Measurements from ENCODE around the gene TMEM170B. TPM values are rescaled to one million over a fixed set of nuclear protein-coding genes. Genes with fewer than 3 reads are reported as not detected.

Gene TMEM170B
- total and polyA plus RNA-seq, 2 of the 8 experiments (the other 6 are each of a cell fraction or from before 2014, with no cell fraction given) = 0.80 to 4.3 TPM

DNA sequence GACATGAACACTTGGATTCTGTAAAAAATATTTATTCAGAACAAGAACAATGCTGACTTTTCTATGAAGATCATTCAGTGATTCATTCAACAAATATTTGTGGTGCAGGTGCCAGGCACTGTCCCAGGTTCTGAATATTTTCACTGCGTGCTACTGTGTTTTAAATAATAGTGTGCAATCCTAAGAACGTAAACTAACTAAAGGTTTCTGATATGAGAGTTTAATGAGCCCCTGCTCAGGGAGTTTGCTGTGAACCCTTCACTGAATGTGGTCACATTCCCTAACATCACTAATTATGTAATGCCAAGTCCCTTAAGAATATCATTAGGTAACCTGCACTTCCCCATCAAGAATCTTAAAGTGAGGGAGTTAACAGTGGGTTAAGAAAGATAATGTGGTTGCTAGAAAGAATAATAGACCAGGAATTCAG lies 1.7 kb upstream of the TMEM170B start:
- peaks cover 15% of the 10 kb centered on the region; the same call in 1 of the 2 replicates for H3K23me2 ChIP-seq (ENCODE audit: low read depth, low read length)
- 65% methylated on average over 2 of the region's 2 CpGs; no CpG with 5 or more reads in 1 of the 2 experiments for WGBS, 2 experiments (ENCODE audit: extremely low coverage in 1 of 2, insufficient coverage in 1 of 2, insufficient read length in 1 of 2, insufficient replicate concordance in 2 of 2, low coverage in 1 of 2, low lambda C conversion rate in 2 of 2, missing lambda C conversion rate in 1 of 2)
- no peak for TF ChIP-seq POU5F1 (IDR thresholded peaks at IDR 0.05; ENCODE audit: low read depth, low read length)
- TF ChIP-seq, protein P1, sequence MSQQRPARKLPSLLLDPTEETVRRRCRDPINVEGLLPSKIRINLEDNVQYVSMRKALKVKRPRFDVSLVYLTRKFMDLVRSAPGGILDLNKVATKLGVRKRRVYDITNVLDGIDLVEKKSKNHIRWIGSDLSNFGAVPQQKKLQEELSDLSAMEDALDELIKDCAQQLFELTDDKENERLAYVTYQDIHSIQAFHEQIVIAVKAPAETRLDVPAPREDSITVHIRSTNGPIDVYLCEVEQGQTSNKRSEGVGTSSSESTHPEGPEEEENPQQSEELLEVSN (IDR thresholded peaks at IDR 0.05) = no peak
- TF ChIP-seq PHF8 (conservative IDR thresholded peaks at IDR 0.05; ENCODE audit: low read depth, low read length) = no peak
- TF ChIP-seq CBX8 (IDR thresholded peaks at IDR 0.05; ENCODE audit: borderline replicate concordance, low read depth, low read length) = no peak
- TF ChIP-seq TEAD4 (IDR thresholded peaks at IDR 0.05; ENCODE audit: low read depth, low read length) = peak; percentile 62; the same call in 1 of the 2 replicates
- TF ChIP-seq CBX5 (IDR thresholded peaks at IDR 0.05; ENCODE audit: low read depth, low read length) = no peak
- TF ChIP-seq RXRA (IDR thresholded peaks at IDR 0.05; ENCODE audit: insufficient read depth, low read depth, low read length) = no peak
- no peak for TF ChIP-seq KDM1A (IDR thresholded peaks at IDR 0.05; ENCODE audit: borderline replicate concordance, low read length)
- TF ChIP-seq EZH2 (IDR thresholded peaks at IDR 0.05; ENCODE audit: low read depth, low read length, severe bottlenecking) = no peak
- peak; percentile 57; the same call in 1 of the 2 replicates for TF ChIP-seq JUND (IDR thresholded peaks at IDR 0.05; ENCODE audit: low read length)
- no peak for TF ChIP-seq CTBP2 (IDR thresholded peaks at IDR 0.05; ENCODE audit: borderline replicate concordance, insufficient read depth, insufficient read length, low read length)
- DNase-seq (ENCODE audit: low read depth in 1 of 2, low spot score in 2 of 2) (no peak), FAIRE-seq (no peak)
- no peaks in the 10 kb centered on the region for H3K79me1 ChIP-seq (ENCODE audit: low read depth, low read length)
- no peaks in the 10 kb centered on the region for H3K36me3 ChIP-seq (ENCODE audit: control insufficient read depth in 2 of 4, insufficient read depth in 4 of 4, low read length in 3 of 4)
- no peak overlapping the region for H2BK15ac ChIP-seq (ENCODE audit: low read length)
- H3K4me2 ChIP-seq (ENCODE audit: insufficient read depth in 1 of 2, low read depth in 2 of 2, low read length in 2 of 2) = no peak overlapping the region; a peak in 1 of 4 replicates
- peaks cover 0 to 10% (median under 1%) of the 10 kb centered on the region in 4 experiments; a peak in 4 of 7 replicates for H3K27me3 ChIP-seq (replicated peaks in 1 of 4; ENCODE audit: control insufficient read depth in 3 of 4, extremely low read depth in 1 of 4, insufficient read depth in 3 of 4, low read length in 3 of 4)
- H4K8ac ChIP-seq (ENCODE audit: extremely low read depth, insufficient read depth, low read length) = no peak overlapping the region
- no peaks in the 10 kb centered on the region; a peak in 1 of 7 replicates for H3K4me1 ChIP-seq (replicated peaks in 1 of 4; ENCODE audit: control insufficient read depth in 3 of 4, insufficient read depth in 4 of 4, low read length in 3 of 4)
- no peak overlapping the region for H2BK12ac ChIP-seq (ENCODE audit: low read depth, low read length)
- no peak overlapping the region for H2BK5ac ChIP-seq (ENCODE audit: low read depth, low read length)
- no peak overlapping the region for H3K23ac ChIP-seq (ENCODE audit: insufficient read length)
- no peak overlapping the region for H3K4ac ChIP-seq (replicated peaks; ENCODE audit: insufficient read length, low read depth, low read length)
- no peak overlapping the region for H2AK5ac ChIP-seq (ENCODE audit: low read depth, low read length)
- H3K4me3 ChIP-seq (ENCODE audit: extremely low read depth in 1 of 4, insufficient read depth in 2 of 4, low read depth in 3 of 4, low read length in 4 of 4) = no peak overlapping the region
- ChIA-PET CTCF (ENCODE audit: partially characterized antibody) (no interaction called here), POLR2A (ENCODE audit: partially characterized antibody) (no interaction called here)
- H4K91ac ChIP-seq (replicated peaks; ENCODE audit: insufficient read length, low read length) = no peak overlapping the region
- no peak overlapping the region for H2BK20ac ChIP-seq (ENCODE audit: low read length)
- no peak overlapping the region for H3K9ac ChIP-seq (replicated peaks in 1 of 4; ENCODE audit: extremely low read depth in 1 of 4, low read depth in 3 of 4, low read length in 3 of 4)
- H3K56ac ChIP-seq (replicated peaks; ENCODE audit: insufficient read length, low read depth, low read length) = no peak overlapping the region
- H3K18ac ChIP-seq (ENCODE audit: extremely low read depth, low read length) = no peak overlapping the region
- no peaks in the 10 kb centered on the region for H3K9me3 ChIP-seq (ENCODE audit: insufficient read depth in 2 of 2, low read depth in 1 of 2, low read length in 1 of 2)
- no peaks in the 10 kb centered on the region for H3K79me2 ChIP-seq (ENCODE audit: control insufficient read depth in 1 of 2, insufficient read depth in 2 of 2, low read length in 2 of 2)
- no peak overlapping the region for H3K14ac ChIP-seq (ENCODE audit: insufficient read length)
- no peak overlapping the region for H3K27ac ChIP-seq (ENCODE audit: low read depth, low read length)
- H2BK120ac ChIP-seq (replicated peaks; ENCODE audit: low read depth, low read length) = no peak overlapping the region
- no peak overlapping the region for H4K5ac ChIP-seq (ENCODE audit: insufficient read length, low read depth, low read length)
- no peak overlapping the region for H2AFZ ChIP-seq (ENCODE audit: low read length)
- peaks cover 0 to 2% of the 10 kb centered on the region in 2 experiments for H4K20me1 ChIP-seq (replicated peaks in 1 of 2; ENCODE audit: control insufficient read depth in 1 of 2, insufficient read depth in 2 of 2, low read length in 2 of 2)
